Upper lobe of right lung (tissue), 1 donor: Measurements from ENCODE around the gene RIOK2. TPM values are rescaled to one million over a fixed set of nuclear protein-coding genes. Genes with fewer than 3 reads are reported as not detected.
A peak's percentile ranks its signal among the peaks of the same experiment; 100 is the strongest.
"Not testable (repeated sequence)": the region's sequence is repeated elsewhere in the genome, so short reads cannot be mapped to it uniquely, and the experiment has no call there.

Experiments
- ATAC-seq: fragments of 200-7000 bp; cut with Tn5 transposase; one replicate; pipeline ENCODE4 v1.9.1; 2020; ENCODE audit warnings: mild to moderate bottlenecking, moderate library complexity
- DNase-seq: peaks from one replicate; pipeline ENCODE4 v3.0.0-alpha.2; 2020
- H3K27ac ChIP-seq: fragments of 200-600 bp; one replicate; pipeline ENCODE4 v1.8.0; 2022
- H3K27me3 ChIP-seq: fragments of 200-600 bp; one replicate; pipeline ENCODE4 v1.8.0; 2022; ENCODE audit warnings: mild to moderate bottlenecking
- H3K36me3 ChIP-seq: fragments of 200-600 bp; one replicate; pipeline ENCODE4 v1.8.0; 2022
- H3K4me1 ChIP-seq: fragments of 200-600 bp; one replicate; pipeline ENCODE4 v1.8.0; 2022
- H3K4me3 ChIP-seq: fragments of 200-600 bp; one replicate; pipeline ENCODE4 v1.8.0; 2022; ENCODE audit warnings: mild to moderate bottlenecking
- H3K9me3 ChIP-seq: fragments of 200-600 bp; one replicate; pipeline ENCODE4 v1.8.0; 2022
- intact Hi-C: fragments of 100-400 bp; cut with DNase I; formaldehyde crosslinking; loops from one replicate; pipeline ENCODE4 v1.11.0; 2022
- total RNA-seq: library from RNA; stranded (reverse); fragmentation: NEBNext Ultra II Directional; extraction: Animal tissue kit (Norgen Biotek cat#: 25700); gene quantifications from one replicate; pipeline ENCODE4 v1.2.1, GENCODE V29; 2021
- TF ChIP-seq, protein P1 (sequence below): fragments of 200-600 bp; IDR thresholded peaks from one replicate; pipeline ENCODE4 v1.8.0; 2022; ENCODE audit warnings: antibody characterized with exemption
- donor health status: DM: no; HTN: yes; CAD: no; lungs with severe emphysema.

The RIOK2 gene
- total RNA-seq, 1 donor from 2014 or later = 22.2 TPM

DNA sequence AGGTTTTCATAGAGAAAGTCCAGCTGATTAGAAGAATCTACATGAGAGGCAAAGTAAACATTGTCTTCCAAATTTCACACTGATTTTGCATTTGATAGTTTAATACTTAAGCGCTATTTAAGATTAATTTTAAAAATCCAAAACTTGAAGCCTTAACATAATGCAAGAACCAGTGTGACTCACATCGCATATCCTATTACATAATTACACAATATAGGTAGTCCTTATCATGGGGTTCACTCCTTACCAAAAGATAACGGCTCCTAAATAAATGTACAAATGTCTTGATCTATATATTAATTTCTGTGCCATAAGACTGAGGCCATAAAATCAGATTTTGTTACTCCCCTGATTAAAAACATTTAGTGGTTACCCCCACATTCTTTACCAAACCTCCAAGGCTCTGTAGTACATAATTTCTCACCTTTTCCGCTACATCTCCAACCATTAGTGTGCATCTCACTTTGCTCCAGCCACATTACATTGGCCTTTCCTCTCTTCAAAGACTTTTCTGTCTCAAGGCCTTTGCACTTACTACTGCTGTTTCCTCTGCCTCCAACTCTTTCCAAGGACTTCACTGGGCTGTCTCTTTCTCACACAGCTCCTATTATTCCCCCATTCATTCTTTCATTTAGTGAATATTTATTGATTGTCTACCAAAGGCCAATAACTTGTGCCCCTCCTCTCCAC lies 1.0 kb downstream of the RIOK2 start:
- no peaks in the 10 kb centered on the region for H3K27me3 ChIP-seq
- H3K36me3 ChIP-seq = peaks cover 23% of the 10 kb centered on the region
- no peaks in the 10 kb centered on the region for H3K9me3 ChIP-seq
- ATAC-seq (no peak), DNase-seq (no peak)
- intact Hi-C loops = no loop called here
- peak overlapping the region; percentile 96 for H3K27ac ChIP-seq
- TF ChIP-seq, protein P1, sequence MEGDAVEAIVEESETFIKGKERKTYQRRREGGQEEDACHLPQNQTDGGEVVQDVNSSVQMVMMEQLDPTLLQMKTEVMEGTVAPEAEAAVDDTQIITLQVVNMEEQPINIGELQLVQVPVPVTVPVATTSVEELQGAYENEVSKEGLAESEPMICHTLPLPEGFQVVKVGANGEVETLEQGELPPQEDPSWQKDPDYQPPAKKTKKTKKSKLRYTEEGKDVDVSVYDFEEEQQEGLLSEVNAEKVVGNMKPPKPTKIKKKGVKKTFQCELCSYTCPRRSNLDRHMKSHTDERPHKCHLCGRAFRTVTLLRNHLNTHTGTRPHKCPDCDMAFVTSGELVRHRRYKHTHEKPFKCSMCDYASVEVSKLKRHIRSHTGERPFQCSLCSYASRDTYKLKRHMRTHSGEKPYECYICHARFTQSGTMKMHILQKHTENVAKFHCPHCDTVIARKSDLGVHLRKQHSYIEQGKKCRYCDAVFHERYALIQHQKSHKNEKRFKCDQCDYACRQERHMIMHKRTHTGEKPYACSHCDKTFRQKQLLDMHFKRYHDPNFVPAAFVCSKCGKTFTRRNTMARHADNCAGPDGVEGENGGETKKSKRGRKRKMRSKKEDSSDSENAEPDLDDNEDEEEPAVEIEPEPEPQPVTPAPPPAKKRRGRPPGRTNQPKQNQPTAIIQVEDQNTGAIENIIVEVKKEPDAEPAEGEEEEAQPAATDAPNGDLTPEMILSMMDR = no peak
- H3K4me3 ChIP-seq = peak overlapping the region; percentile 83
- peaks cover 24% of the 10 kb centered on the region for H3K4me1 ChIP-seq

DNA sequence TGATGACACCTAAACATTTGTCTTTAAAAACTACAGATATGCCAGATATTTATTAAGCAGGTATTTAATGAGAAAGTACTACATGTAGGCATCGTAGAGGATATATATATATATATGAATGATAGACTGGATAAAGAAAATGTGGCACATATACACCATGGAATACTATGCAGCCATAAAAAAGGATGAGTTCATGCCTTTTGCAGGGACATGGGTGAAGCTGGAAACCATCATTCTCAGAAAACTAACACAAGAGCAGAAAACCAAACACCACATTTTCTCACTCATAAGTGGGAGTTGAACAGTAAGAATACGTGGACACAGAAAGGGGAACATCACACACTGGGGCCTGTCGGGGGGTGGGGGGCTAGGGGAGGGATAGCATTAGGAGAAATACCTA lies 3.6 kb downstream of the RIOK2 start:
- H3K9me3 ChIP-seq, ATAC-seq, DNase-seq, H3K27me3 ChIP-seq, intact Hi-C loops, H3K27ac ChIP-seq, H3K4me3 ChIP-seq: not testable (repeated sequence)
- Histone ChIP-seq H3K36me3 (peaks cover 48% of the 10 kb centered on the region), H3K4me1 (peaks cover 24% of the 10 kb centered on the region)

DNA sequence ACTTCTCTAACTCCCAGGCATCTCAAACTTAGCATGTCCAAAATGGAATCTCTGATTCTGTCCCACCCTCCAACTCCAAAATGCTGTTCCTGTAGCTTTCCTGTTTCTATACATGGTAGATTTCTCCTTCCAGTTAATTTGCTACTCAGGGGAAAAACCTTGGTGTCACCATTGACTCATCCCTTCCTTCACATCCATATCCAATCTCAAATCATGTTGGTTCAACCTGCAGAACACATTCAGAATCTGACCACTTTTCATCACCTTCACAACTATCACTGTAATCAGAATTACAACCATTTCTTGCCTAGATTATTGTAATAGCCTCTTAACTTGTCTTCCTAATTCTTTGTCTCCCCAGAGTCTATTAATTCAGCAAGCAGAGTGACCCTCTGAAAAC lies 10.8 kb downstream of the RIOK2 start:
- no peaks in the 10 kb centered on the region for H3K4me1 ChIP-seq
- H3K27me3 ChIP-seq = no peaks in the 10 kb centered on the region
- peaks cover 99% of the 10 kb centered on the region for H3K36me3 ChIP-seq
- intact Hi-C loops = no loop called here
- no peak overlapping the region for H3K4me3 ChIP-seq
- ATAC-seq = no peak
- TF ChIP-seq, protein P1 = no peak
- no peak for DNase-seq
- H3K9me3 ChIP-seq = no peaks in the 10 kb centered on the region
- no peak overlapping the region for H3K27ac ChIP-seq

DNA sequence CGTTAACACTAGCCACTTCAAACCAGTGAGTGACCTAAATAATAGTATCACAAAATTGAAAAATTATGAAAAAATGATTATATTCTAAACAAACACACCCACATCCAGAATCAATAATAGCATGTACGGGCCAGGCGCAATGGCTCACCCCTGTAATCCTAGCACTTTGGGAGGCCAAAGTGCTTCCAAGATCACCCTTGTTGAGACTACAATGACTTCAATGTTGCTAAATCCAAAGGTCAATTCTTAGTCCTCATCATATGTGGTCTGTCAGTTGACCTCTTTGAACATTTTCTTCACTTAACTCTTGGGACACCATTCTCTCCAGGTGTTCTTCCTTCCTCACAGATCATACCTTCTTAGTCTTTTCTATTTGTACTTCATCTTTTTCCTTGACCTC lies 11.3 kb downstream of the RIOK2 start:
- no peaks in the 10 kb centered on the region for H3K27me3 ChIP-seq
- TF ChIP-seq, protein P1 = no peak
- DNase-seq = no peak
- no peak overlapping the region for H3K4me3 ChIP-seq
- H3K27ac ChIP-seq = no peak overlapping the region
- intact Hi-C loops = no loop called here
- H3K4me1 ChIP-seq = no peaks in the 10 kb centered on the region
- ATAC-seq = no peak
- H3K36me3 ChIP-seq = peaks cover 99% of the 10 kb centered on the region
- no peaks in the 10 kb centered on the region for H3K9me3 ChIP-seq

DNA sequence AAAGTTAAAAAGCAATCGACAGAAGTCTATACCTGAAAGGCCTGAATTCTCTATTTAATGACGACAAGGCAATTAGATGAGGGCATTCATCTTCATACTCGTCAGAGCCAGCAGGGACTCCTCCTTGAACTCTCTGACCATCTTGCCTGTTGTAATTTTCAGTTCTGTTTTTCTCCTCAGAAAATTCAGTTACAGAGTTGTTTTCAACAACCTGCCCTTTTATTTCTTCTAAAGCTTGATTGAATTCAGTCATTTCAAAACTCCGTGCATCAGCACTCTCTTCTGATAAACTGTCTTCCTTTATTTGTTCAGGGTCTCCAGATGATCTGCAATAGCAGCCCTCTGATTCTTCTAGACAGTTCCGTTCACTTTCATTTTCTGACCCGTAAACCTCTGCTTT lies 15.6 kb downstream of the RIOK2 start:
- Histone ChIP-seq H3K27me3 (no peaks in the 10 kb centered on the region), H3K36me3 (peaks cover 92% of the 10 kb centered on the region), H3K4me1 (no peaks in the 10 kb centered on the region), H3K27ac (no peak overlapping the region), H3K9me3 (no peaks in the 10 kb centered on the region), H3K4me3 (no peak overlapping the region)
- DNase-seq (no peak), ATAC-seq (no peak)
- TF ChIP-seq, protein P1 = no peak
- intact Hi-C loops = loop anchor here (10.0 kb wide), 1 partner anchor 403 kb away; no protein-coding TSS in a partner anchor

DNA sequence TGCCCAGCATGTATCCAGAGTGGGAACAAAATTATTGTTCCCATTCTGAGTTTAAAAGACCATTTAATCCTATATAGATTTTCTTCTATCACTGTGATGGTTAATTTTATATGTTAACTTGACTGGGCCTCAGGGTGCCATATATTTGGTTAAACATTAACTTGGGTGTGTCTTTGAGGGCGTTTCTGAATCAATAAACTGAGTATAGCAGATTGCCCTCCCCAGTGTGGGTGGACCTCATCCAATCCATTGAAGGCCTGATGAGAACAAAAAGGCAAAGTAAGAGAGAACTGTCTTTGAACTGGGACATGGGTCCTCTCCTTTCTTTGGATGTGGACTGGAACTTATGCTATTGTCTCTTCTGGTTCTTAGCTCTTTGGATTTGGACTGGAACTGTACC lies 17.3 kb downstream of the RIOK2 start:
- H3K9me3 ChIP-seq = no peaks in the 10 kb centered on the region
- DNase-seq (no peak), ATAC-seq (no peak)
- H3K27ac ChIP-seq = no peak overlapping the region
- peaks cover 84% of the 10 kb centered on the region for H3K36me3 ChIP-seq
- no peaks in the 10 kb centered on the region for H3K27me3 ChIP-seq
- H3K4me3 ChIP-seq = no peak overlapping the region
- TF ChIP-seq, protein P1 = no peak
- intact Hi-C loops = loop anchor here (10.0 kb wide), 1 partner anchor 401 kb away; no protein-coding TSS in a partner anchor
- H3K4me1 ChIP-seq = no peaks in the 10 kb centered on the region
